COLO668 (cell line): ENCODE data around the gene MMP7.
"Not testable (repeated sequence)": the region's sequence is repeated elsewhere in the genome, so short reads cannot be mapped to it uniquely, and the experiment has no call there.

Experiments
- DNase-seq: peaks from one replicate; lab custom pipeline; 2025; ENCODE audit not compliant: unreplicated experiment; lab: John Stamatoyannopoulos, UW

Gene MMP7

DNA sequence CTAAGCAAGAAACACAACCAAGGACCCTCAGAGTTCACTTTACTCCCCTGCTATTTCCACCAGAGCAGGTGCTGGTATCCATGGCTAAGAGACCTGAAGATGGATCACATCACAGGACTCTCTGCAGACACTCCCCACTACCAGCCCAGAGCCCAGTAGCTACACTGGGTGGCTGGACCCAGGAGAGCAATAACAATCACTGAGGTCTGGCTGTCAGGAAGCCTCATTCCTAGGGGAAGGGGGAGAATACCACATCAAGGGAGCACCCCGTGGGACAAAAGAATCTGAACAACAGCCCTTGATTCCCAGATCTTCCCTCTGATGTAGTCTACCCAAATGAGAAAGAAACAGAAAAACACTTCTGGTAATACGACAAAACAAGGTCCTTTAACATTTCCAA is 9.0 kb upstream of the MMP7 start:
- no peak for DNase-seq

DNA sequence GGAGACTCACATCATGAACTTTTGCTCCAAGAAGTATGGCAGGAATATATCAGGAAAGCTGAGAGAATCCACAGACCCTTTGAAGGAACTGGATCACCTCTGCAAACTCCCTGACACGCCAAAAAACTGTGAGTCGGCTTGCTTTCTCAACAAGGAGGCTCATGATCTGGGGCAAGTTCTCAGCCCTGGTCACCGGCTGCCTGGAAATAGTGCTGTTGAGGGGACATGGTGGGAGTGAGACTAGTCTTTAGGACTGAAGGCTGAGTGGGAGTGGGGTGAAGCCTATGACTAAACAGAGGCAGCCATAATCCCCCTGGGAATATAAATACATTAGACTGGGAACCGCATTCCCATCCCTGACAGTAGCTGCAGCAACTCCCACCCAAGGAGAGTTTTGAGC is 8.4 kb upstream of the MMP7 start:
- no peak for DNase-seq

DNA sequence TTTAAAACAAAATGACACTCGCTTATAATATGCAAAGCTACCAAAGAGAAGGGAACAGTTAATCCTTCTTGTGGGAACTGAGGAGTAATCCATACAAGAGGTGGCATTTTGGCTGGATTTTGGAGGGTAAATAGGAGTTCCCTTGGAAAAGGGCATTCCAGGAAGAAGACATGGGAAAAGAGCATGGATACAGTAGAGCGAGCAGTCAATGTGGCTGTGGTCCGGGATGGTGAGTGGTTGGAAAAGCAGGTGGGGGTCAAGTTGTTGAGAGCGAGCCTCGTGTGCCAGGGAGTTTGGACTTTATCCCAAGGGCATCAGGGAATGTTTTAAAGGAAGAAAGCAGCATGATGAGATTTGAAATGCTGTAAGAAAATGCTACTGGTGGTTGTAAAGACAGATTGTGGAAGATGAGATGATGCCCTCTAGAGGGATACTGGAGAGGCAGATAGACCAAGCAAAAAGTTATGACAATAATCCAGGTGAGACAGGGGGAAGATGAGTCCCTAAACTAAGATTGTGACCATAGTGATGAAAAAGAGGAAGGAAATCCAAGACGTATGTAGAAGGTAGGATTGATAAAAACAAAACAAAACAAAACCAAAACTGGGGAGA is 3.8 kb upstream of the MMP7 start:
- no peak for DNase-seq

DNA sequence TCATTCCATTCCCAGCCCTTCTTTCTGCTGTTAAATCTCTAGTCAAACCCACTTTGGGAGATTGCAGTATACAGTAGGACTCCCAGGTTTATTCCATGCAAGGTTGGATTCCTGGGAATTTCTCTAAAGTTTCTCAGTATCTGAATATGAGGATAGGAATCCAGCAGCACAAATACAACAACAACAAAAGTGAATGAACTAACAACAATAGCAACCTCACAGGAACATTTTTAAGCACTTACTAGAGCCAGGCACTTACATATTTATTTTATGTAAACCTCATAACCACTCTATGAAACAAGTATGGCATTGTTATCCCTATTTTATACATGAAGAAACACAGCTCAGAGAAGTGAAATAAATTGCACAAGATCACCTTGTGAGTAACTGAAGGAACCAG is 1.9 kb downstream of the MMP7 start:
- no peak for DNase-seq

DNA sequence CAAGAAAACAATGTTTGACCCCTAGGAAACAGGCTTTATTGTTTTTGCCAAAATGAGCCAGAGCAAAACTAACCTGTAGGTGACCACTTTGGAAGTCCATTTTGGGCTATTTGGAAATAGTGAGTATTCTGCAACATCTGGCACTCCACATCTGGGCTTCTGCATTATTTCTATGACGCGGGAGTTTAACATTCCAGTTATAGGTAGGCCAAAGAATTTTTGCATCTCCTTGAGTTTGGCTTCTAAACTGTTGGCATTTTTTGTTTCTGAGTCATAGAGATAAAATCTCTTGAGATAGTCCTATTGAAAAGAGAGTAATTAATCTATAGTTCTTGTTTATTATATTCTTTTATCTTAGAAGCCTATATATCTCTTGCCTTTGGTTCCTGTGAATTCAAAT is 2.9 kb downstream of the MMP7 start:
- DNase-seq: no peak

DNA sequence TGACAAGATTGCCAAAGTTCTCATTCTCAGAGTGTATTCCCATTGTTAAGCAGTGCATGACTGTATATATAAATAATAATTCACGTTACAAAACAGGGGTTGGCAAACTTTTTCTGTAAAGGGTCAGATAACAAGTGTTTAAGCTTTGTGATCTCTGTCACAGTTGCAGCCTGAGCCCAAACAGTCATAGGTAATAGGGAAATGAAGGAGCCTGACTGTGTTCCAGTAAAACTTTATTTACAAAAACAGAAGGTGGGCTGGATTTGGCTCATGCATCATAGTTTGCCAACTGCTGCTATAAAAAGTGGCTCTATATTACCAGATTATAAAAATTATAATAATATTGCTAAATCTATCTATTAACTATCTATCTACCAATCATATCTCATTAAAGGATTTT is 3.5 kb downstream of the MMP7 start:
- DNase-seq: no peak

DNA sequence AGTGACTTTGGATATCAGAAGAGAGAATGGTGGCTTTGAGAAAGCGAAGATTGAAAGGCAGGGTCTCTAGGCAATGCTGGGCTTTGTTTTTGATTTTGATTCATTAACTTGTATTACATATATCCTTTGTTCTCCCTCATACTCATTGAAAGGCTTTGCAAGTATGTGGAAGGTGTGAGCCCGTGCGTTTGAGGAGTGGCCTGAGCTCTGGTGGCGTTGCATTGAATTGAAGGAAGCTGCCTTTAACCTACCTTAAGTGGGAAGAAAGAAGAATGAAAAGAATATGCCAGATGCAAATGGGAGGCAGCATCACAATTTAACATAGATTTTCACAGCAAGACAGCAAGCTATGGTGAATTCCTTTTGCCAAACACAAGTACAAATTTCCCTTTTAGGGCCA is 6.7 kb downstream of the MMP7 start:
- no peak for DNase-seq

DNA sequence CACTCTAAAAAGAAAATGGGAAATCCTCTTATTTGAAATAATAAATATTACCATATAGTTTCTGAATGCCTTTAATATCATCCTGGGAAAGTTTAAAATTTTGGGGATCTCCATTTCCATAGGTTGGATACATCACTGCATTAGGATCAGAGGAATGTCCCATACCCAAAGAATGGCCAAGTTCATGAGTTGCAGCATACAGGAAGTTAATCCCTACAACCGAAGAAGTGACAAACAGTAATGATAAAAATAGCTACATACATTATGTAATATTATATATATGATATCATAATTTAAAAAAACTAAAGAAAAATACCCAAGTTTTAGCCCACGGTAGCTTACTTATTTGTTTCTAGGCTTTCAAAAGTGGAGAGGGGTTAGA is 7.4 kb downstream of the MMP7 start:
- no peak for DNase-seq

DNA sequence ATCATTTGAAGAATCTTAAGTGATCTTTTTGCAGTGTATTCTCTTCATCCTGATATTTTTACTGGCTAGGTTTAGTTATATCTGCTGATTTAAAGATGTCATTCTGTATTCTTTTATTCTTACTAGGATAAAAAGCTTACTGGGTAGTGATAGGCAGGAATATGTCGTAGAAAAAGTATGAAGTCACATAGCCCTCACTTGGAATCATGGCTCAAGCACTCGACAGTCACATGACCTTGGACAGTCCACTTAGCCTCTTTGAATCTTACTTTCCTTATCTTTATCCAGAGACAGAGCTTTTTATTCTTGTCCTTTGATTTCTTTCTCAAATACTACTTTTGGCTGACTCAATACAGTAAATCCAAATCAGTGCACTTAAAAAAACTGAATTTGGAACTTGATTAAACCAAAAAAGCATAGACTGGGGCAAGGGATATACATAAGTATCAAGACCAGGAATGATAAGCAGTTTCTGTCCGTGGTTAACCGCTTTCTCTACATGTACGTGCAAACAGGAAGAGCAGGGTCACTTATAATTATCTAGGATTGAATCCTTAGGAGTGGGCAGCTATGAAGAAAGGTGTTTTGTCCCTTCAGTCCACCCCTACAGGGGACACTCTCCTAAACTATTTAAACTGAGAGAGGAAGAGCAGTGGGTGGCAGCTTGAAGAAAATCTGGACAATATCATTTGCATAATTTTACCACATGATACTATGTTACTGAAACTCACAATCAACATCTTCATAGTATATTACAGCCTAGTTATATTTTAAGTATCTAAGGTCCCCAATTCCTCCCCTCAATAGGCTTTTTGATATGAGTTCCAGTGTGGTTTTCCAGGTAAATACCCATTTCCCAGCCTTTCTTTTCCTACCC is 8.0 kb downstream of the MMP7 start:
- DNase-seq: no peak

DNA sequence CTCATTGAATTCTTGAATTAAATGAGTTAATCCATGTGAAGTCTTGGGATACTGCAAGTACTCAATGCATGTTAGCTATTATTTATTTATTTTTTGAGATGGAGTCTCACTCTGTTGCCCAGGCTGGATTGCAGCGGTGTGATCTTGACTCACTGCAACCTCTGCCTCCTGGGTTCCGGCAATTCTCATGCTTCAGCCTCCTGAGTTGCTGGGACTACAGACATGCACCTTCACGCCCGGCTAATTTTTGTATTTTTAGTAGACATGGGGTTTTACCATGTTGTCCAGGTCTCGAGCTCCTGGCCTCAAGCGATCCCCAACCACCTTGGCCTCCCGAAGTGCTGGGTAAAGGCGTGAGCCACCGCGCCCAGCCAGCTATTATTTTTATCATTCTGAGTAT is 9.4 kb downstream of the MMP7 start:
- no peak for DNase-seq

DNA sequence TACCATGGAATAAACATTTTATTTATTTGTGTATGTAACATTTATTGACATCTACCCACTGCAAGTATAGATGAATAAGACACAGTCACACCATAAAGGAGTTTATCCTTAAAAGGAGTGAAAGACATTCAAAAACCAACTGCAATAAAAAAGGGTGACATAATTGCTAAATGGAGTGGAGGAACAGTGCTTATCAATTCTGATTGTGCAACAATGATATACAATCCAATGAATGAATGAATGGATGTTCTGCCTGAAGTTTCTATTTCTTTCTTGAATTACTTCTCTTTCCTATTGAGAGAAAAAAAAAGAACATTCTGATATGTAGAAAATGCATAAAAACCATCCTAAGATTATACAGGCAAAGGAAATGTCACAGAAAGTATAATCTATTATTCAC is 10.0 kb downstream of the MMP7 start:
- DNase-seq: no peak

DNA sequence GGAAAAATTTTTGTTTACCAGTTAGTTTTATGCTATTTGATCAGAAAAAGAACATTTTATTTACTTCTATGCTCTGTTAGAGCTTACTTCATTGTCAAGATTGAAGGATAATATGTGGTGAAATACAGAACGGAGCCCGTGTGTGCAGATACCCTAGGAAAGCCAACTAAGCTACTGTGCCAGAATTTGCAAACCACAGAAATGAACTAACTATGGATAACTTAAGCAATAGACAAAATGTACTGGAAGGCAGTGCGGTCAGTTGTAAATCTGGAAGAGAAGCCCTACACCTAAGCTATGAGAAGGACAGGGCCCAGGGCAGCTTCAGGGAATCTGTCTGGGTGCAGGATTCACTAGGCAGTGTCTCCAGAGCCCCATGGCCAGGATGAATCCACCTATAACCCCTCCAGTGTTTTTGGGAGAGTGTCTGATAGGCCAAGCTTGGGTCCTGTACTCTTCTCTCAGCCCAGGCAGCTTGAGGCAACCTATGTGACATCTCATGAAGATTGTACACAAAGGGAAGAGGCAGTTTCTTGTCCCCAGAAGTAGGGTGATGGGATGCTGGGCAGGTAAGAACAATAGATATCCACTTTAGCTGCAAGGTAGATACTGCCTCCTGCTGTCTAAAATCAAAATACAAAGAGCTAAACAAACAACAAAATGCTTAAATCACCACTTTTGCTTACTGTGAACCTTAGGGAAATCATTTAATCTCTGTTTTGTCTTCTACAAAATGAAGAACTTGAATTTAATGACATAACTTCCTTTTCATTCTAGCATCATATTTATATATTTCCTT is 12.1 kb downstream of the MMP7 start:
- no peak for DNase-seq

DNA sequence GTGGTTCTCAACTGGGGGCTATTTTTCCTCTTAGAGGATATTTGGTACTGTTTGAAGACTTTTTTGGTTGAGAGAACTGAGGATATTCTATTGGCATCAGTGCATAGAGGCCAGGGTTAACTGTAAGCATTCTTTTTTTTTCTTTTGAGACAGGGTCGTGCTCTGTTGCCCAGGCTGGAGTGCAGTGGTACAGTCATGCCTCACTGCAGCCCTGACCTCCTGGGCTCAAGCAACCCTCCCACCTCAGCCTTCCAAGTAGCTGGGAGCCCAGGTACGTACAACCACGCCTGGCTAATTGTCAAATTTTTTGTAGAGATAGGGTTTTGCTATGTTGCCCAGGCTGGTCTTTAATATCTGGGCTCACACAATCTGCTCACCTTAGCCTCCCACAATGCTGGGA is 12.9 kb downstream of the MMP7 start:
- DNase-seq: no peak

DNA sequence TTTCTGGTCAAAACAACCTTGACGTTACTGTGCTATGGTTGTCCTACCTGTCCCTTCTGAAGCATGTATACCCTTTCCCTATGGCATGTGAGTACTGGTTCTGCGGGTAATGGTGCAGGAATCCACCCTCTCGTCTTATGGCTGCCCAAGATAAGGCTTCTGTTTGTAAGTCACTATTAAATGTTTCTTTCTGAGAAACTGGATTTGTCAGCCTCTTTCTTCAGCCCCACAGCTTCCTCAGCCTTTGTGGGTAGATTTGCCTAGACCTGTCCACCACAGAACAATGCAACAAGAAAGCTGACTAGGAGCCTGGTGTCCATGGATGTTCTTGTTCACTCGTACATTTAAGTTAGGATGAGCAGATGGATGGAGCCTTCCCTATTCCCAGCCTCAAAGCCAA is 14.4 kb downstream of the MMP7 start:
- DNase-seq: no peak

DNA sequence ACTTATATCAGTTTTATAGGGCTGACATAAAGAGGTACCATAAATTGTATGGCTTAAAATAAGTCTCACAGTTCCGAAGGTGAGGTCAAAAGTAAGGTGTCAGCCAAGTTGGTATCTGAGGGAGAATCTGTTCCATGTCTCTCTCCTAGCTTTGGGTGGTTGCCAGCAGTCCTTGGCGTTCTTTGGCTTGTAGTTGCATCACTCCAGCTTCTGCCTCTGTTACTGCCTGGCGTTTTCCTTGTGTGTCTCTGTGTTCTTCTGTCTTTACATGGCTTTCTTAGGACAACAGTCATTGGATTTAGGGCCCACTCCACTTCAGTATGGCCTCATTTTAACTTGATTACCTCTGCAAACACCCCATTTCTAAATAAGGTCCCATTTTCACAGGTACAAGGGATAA is 16.7 kb downstream of the MMP7 start:
- no peak for DNase-seq

DNA sequence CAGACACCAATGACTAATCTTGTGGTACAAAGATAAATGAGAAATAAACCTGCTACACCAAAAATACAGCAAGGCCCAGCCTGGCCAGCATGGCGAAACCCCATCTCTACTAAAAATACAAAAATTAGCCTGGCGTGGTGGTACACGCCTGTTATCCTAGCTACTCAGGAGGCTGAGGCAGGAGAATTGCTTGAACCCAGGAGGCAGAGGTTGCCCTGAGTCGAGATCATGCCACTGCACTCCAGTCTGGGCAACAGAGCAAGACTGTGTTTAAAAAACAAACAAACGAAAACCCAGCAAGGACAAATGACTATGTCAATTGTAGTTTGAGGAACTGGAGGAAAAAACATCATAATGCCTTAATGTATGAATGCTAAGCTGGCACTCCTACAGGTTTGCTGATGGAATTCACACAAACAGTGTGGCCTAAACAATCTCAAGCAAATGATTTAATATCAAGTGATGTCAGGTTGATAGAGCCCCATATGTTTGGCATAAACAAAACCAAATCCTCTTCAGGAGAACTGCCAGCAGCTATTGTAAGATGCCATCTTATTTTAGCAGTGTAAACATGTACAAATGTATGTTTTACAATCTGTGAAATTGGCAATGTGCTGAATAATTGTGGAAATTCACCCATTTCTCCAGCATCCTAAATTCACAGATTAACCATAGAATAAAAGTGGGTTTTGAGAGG is 20.0 kb downstream of the MMP7 start:
- no peak for DNase-seq

DNA sequence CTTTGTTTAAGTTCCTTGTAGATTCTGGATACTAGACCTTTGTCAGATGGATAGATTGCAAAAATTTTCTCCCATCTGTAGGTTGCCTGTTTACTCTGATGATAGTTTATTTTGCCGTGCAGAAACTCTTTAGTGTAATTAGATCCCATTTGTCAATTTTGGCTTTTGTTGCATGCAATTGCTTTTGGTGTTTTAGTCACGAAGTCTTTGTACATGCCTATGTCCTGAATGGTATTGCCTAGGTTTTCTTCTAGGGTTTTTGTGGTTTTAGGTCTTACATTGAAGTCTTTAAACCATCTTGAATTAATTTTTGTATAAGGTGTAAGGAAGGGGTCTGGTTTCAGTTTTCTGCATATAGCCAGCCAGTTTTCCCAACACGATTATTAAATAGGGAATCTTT is 27.7 kb downstream of the MMP7 start:
- not testable (repeated sequence) for DNase-seq

DNA sequence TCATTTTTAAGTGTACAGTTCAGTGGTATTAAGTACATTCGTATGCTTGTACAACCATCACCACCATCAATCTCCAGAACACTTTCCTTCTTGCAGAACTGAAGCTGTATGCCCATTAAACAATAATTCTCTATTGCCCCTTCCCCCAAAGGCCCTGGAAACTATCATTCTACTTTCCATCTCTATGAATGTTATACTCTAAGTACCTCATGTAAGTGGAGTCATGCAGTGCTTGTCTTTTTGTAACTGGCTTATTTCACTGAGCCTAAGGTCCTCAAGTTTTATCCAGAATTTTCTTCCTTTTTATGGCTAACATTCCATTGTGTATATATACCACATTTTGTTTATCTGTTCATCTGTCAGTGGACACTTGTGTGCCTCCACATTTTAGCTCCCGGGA is 29.7 kb downstream of the MMP7 start:
- DNase-seq: no peak

DNA sequence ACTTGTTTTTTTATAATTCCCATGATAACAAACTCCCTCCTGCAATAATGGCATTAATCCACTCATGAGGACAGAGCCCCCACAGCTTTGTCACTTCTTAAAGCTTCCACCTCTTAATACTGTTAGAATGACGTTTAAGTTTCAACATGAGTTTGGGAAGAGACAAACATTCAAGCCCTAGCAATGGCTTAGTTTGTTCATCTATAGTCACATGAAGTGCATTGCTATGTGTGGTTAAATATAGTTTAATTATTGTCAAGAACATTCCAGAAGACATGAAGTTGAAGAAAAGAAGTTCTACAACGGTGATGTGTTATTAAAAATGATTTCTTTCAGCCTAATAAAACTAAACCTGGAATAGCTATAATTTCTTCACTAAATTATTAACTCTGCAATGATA is 30.6 kb downstream of the MMP7 start:
- no peak for DNase-seq

DNA sequence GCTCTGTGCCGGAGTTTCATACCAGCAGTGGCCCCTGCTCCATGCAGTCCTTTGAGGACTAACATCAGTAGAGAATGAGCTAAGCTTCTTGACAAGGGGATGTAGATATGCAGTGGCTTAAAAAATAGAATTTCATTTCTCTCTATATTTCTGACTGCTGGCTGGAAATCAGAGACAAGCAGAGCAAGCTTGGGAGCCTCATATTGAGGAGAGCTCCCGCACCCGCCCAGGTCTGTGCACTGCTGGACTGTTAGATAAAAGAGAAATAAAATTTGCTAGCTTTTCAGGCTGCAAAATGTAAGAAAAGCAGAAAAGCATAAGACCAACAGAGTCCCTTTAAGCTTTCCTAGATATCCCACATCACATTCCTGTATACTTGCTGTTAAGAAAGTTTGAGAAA is 31.4 kb downstream of the MMP7 start:
- DNase-seq: no peak

DNA sequence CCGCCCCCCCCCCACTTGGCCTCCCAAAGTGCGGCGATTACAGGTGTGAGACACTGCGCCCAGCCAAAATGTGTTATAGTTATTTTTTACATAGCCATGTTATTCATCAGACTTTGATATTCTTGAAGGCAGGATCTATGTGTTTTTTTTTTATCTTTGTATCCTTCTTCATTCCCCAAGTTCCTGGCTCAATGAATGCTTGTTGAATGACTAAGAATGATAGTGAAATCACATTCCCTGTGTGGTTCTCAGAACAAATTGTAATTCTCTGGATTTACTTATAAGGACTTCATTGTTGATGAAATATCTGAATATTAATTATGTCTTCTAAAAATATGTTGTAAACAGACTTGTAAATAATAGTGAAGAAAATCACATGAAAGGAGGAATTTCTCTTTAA is 33.5 kb downstream of the MMP7 start:
- DNase-seq: no peak
